Esophagus squamous epithelium (tissue), 5 donors: ENCODE data around the gene NSD2. TPM values are rescaled to one million over a fixed set of nuclear protein-coding genes. Genes with fewer than 3 reads are reported as not detected.

Experiments used
- DNase-seq: peaks from one replicate; lab custom pipeline; 2025; lab: John Stamatoyannopoulos, UW
- H3K27ac ChIP-seq, 4 donors: fragments of 200-600 bp; sonication (generic); one replicate each; pipeline ENCODE4 v1.5.1; 2016 to 2019; ENCODE audit warnings: mild to moderate bottlenecking in 1 of 4
- H3K27me3 ChIP-seq, 4 donors: fragments of 200-600 bp; sonication (generic); 1 replicate in 3 of 4; 2 replicates in 1 of 4; pipeline versions ENCODE4 v1.5.1 to v1.6.0; 2017 to 2021; ENCODE audit warnings: antibody characterized with exemption in 1 of 4
- H3K36me3 ChIP-seq, 3 donors: fragments of 200-600 bp; sonication (generic); one replicate each; pipeline ENCODE4 v1.5.1; 2016 to 2019
- H3K4me1 ChIP-seq, 3 donors: fragments of 200-600 bp; sonication (generic); one replicate each; pipeline ENCODE4 v1.5.1; 2017 to 2019
- H3K4me3 ChIP-seq, 4 donors: fragments of 200-600 bp; sonication (generic); 1 replicate in 3 of 4; 2 replicates in 1 of 4; pipeline ENCODE4 v1.5.1; 2016 to 2019; ENCODE audit warnings: mild to moderate bottlenecking in 2 of 4, moderate library complexity in 1 of 4
- H3K9me3 ChIP-seq, 3 donors: fragments of 200-600 bp; sonication (generic); one replicate each; pipeline ENCODE4 v1.5.1; 2016 to 2019
- CTCF ChIP-seq, 6 experiments: fragments of 450-650 bp in 4 of 6; fragments of 200-600 bp in 2 of 6; sonication (generic) in 2 of 6; IDR thresholded peaks; one replicate each; pipeline ENCODE4 v1.5.1; 2016 to 2019; ENCODE audit warnings: antibody characterized with exemption in 6 of 6, mild to moderate bottlenecking in 4 of 6, moderate library complexity in 4 of 6
- POLR2A ChIP-seq, 4 donors: fragments of 450-650 bp; IDR thresholded peaks; one replicate each; pipeline ENCODE4 v1.6.1; 2017; ENCODE audit warnings: antibody characterized with exemption in 4 of 4, mild to moderate bottlenecking in 4 of 4, moderate library complexity in 3 of 4
- WGBS, 2 donors: methylation state at CpG; one replicate each; pipeline ENCODE4 v1.1.5; 2018; 5-methylcytosine and 5-hydroxymethylcytosine counted together
- intact Hi-C: fragments of 100-400 bp; cut with DNase I; formaldehyde crosslinking; loops from one replicate; pipeline ENCODE4 v1.15.0; 2022
- total RNA-seq, 4 donors: library from RNA; depleted of rRNA; stranded (reverse); fragments of >200 nt; gene quantifications; one replicate each; pipeline ENCODE4 v1.1.0, GENCODE V29; 2016
- donor health status: DM: yes; HTN: yes; CAD: no.

The NSD2 gene
- total RNA-seq, 4 donors from 2014 or later, result 31.9 to 36.4 (median 34.5) TPM

GRCh38 chr4:1968686-1969295 is 97.6 kb downstream of the NSD2 start:
- Histone ChIP-seq H3K27ac (no peak overlapping the region), H3K27me3 (no peaks in the 10 kb centered on the region), H3K36me3 (peaks cover 0 to 50% (median 5%) of the 10 kb centered on the region in 3 donors), H3K4me1 (no peaks in the 10 kb centered on the region), H3K9me3 (no peaks in the 10 kb centered on the region), H3K4me3 (no peak overlapping the region)
- no peak for TF ChIP-seq CTCF (IDR thresholded peaks at IDR 0.05)
- TF ChIP-seq POLR2A (IDR thresholded peaks at IDR 0.05), result no peak
- 93 to 99% methylated on average over 6 to 7 of the region's 7 CpGs for WGBS, 2 donors
- intact Hi-C loops, result no loop called here
- DNase-seq, result no peak

GRCh38 chr4:1969928-1970723 is 98.9 kb downstream of the NSD2 start:
- WGBS, 2 donors, result 88 to 92% methylated on average over 16 to 17 of the region's 17 CpGs
- Histone ChIP-seq H3K9me3 (no peaks in the 10 kb centered on the region), H3K27me3 (no peaks in the 10 kb centered on the region), H3K36me3 (peaks cover under 1 to 57% (median 7%) of the 10 kb centered on the region in 3 donors), H3K4me3 (no peak overlapping the region), H3K4me1 (no peaks in the 10 kb centered on the region), H3K27ac (no peak overlapping the region)
- TF ChIP-seq CTCF (IDR thresholded peaks at IDR 0.05) (no peak), POLR2A (IDR thresholded peaks at IDR 0.05) (no peak)
- intact Hi-C loops, result no loop called here
- DNase-seq, result no peak

- DNase-seq, result no peak
- no peaks in the 10 kb centered on the region for H3K4me1 ChIP-seq
- H3K4me3 ChIP-seq, result no peak overlapping the region
- TF ChIP-seq POLR2A (IDR thresholded peaks at IDR 0.05) (no peak), CTCF (IDR thresholded peaks at IDR 0.05) (no peak)
- no peak overlapping the region for H3K27ac ChIP-seq
- peaks cover 7 to 65% (median 8%) of the 10 kb centered on the region in 3 donors for H3K36me3 ChIP-seq
- H3K9me3 ChIP-seq, result no peaks in the 10 kb centered on the region
- intact Hi-C loops, result no loop called here
- 91 to 93% methylated on average over 6 of the region's 6 CpGs for whole genome bisulfite sequencing, 2 donors
- no peaks in the 10 kb centered on the region for H3K27me3 ChIP-seq
Observed at GRCh38 chr4:1970926-1971325, 99.7 kb downstream of the NSD2 start.

- Histone ChIP-seq H3K4me3 (no peak overlapping the region), H3K9me3 (no peaks in the 10 kb centered on the region), H3K4me1 (no peaks in the 10 kb centered on the region), H3K27ac (no peak overlapping the region), H3K36me3 (peaks cover 7 to 72% (median 16%) of the 10 kb centered on the region in 3 donors), H3K27me3 (no peaks in the 10 kb centered on the region)
- intact Hi-C loops, result no loop called here
- TF ChIP-seq CTCF (IDR thresholded peaks at IDR 0.05), result no peak
- no peak for TF ChIP-seq POLR2A (IDR thresholded peaks at IDR 0.05)
- WGBS, 2 donors, result 94% methylated on average over 14 of the region's 16 CpGs
- no peak for DNase-seq
Observed at GRCh38 chr4:1971456-1972200, 100.4 kb downstream of the NSD2 start.
